ENCODE results near the gene GBP1.
"Not testable (repeated sequence)": the region's sequence is repeated elsewhere in the genome, so short reads cannot be mapped to it uniquely, and the experiment has no call there.

GBP1 gene, protein sequence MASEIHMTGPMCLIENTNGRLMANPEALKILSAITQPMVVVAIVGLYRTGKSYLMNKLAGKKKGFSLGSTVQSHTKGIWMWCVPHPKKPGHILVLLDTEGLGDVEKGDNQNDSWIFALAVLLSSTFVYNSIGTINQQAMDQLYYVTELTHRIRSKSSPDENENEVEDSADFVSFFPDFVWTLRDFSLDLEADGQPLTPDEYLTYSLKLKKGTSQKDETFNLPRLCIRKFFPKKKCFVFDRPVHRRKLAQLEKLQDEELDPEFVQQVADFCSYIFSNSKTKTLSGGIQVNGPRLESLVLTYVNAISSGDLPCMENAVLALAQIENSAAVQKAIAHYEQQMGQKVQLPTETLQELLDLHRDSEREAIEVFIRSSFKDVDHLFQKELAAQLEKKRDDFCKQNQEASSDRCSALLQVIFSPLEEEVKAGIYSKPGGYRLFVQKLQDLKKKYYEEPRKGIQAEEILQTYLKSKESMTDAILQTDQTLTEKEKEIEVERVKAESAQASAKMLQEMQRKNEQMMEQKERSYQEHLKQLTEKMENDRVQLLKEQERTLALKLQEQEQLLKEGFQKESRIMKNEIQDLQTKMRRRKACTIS

DNA sequence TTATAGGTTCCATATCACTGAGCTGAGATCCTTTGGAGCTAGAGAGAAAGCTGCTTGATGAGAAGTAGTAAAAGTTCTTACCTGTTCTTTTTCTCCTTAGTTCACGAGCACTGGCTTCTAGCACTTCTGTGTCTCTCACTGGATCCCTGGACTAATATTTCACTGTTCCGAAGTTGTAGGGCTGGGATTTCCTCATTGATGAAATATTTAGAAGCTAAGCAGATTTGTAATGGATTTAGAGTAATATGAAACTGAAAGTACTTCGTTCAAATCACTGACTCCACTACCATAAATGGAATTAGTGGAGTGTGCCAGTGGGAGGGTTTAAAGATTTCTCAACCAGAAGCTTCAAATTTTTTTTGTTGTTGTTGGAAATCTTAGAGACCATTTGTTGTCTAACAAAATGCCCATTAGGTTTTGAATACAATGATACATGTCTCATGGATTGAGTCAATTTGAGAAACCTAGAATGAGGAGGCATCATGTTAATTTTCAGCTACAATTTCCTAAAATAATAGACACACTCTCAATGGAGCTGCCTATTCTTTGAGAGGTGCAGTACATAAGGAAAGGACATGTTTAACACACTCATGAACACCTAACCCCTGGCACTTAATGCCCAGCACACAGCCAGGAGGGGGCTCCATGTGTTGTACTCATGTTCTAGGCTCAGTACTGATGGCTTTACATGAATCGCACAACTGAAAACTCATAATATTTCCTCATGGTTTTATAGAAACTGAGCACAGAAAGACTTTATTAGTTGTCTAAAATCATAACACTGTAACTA lies at the start of gene GBP1:
Gene GBP1 (minus strand): TSS at position 130 of the 790 bp plus-strand sequence. CDS start 1,974 bp downstream, outside the sequence.
- DNase-seq (ENCODE audit: low spot score): no peak

DNA sequence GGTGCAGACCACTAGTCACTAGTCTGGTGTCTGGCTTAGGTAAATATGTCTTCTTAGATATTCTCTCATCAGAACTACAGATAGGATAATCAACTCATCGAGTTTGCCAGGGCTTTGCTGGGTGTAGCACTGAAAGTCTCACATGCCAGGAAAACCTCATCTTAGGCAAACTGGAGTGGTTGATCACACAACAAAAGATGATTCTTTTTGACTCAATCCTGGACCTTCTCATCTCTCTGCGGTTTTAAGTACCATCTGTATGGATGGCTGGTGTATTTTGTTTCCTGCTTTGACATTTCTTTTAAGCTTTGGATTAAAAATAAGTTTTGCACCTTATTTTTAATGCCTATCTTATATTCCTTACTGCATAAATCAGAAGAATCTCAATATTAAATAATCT lies 49.7 kb upstream of the GBP1 start:
- no peak for DNase-seq (ENCODE audit: low spot score)

DNA sequence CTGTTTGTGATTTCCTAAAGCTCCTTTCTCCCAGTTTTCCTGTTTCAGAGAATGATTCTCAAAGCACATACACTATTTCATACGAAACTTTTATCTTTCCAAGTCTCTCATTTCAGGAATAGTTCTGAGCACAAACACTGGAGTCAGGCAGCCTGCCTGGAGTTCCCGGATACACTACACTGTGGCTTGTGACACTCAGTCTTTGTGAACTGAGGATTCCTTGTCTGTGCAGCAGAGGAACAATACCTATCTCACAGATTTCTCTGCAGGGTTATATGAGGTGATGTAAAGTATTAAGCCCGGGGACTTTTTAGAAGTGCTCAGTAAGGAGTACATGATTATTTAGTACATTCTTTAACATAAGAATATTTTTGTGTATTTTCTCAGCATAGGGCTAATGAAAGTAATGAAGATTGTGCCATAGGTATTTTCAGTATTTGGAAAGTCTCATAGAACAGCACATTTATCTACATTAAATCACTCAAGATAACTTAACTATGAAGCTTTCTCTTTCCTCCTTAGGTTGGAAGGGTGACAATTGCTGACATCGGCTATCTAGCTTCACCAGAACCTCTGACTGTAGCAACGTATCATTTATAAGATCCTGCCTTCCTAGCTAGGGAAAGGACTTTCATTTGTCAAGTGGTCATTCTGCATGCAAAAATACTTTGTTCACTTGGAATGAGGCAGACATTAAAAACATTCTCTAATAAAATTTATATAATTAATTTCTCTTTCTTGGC lies 48.0 kb upstream of the GBP1 start:
- no peak for DNase-seq (ENCODE audit: low spot score)

DNA sequence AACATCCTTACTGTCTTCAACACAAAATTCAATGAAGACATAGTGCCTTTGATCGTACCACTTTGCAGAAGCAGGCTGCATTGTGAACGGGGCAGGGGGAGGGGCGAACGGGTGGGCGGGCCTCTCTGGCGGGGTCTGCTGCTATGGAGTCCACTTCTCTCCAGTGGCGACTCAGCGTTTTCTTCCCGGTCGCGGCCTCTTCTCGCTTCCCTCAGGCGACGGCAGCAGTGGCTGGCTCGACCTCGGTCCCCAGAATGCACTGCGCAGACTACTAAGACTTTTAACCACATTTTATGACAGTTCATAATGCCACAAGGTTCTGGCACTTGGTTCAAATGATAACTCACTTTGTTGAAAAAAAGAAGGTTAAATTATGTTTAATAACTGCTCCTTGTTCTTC lies 39.7 kb upstream of the GBP1 start:
- no peak for DNase-seq (ENCODE audit: low spot score)

DNA sequence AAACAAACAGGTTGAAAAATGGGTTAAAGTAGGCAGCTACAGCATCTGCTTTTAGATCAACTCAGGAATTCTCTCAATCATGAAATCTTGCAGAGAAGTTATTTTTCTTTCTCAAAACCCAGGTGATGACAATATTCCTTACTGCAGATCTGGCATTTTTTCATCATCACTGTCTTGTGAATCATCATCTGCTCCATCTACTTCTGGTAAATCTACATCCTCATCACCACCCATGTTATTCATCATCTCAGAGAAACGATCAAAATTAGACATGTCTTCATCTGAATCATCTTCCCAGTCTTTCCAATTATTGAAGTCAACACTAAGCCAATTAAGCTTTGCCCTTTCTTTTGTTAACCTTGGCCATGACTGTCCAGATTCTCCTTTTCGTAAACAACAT lies 39.1 kb upstream of the GBP1 start:
- no peak for DNase-seq (ENCODE audit: low spot score)

DNA sequence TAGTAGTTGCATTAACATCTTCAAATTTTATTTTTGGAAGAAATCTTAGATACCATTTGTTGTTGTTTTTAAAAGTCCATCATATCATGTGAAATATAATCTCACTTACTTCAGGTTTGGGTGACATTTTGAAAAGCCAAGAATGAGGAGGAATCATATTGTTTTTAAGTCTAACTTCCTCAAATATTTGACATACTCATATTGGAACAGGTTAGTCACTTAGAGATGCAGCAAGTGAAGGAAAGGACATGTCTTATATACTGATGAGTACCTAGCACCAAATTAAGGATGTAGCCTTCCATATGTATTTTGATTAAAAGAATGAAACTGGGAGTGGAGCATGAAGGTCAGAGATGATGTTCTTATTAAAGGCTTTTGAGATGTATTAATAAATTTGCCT lies 37.0 kb upstream of the GBP1 start:
- no peak for DNase-seq (ENCODE audit: low spot score)

DNA sequence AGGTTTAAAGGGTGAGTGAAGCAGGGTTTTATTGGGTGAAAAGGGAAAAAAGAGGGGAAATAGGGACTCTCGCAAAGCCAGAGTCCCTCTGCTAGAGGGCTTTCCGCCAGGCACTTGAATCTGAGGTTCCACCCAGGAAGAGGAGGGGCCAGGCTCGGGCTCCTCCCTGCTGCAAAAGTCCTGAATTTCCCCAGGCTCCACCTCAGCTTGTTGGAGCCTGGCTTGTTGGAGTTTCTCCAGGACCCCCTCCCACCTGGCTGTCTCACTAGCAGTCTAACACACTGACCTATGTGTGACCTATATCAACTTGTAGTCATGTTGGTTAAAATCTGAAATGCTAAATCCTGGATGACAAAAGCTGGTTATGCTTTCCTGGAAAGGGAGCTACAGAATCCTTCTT lies 35.4 kb upstream of the GBP1 start:
- no peak for DNase-seq (ENCODE audit: low spot score)

DNA sequence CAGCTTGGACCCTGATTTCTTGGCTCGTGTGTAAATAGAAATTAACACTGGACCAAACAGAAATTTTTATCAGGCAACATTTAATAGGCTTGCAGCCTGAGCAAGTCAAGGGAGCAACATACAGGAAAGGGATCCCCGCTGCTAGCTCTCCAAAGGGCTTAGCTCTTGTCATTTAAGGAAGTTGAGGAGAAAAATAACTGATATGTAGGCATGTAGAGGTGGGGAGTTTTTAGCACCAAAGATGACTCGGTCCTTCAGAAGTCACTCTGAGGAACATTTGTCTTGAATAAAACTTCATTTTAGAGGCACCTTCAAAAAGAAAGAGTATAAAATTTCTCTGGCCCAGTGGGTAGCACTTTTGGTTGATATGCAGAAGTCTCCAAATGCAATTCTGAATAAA lies 33.8 kb upstream of the GBP1 start:
- DNase-seq (ENCODE audit: low spot score): no peak

DNA sequence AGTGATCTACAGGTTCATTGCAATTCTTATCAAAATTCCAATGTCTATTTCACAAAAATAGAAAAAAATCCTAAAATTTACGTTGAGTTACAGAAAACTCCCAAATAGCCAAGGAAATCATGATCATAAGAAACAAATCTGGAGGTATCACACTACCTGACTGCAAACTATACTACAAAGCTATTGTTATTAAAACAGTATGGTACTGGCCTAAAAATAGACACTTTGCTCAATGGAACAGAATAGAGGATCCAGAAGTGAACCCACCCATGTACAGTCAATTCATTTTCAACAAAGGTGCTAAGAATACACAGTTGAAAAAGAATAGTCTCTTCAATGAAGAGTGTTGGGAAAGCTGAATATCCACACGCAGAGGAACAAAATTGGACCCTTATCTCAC lies 30.7 kb upstream of the GBP1 start:
- DNase-seq (ENCODE audit: low spot score): no peak

DNA sequence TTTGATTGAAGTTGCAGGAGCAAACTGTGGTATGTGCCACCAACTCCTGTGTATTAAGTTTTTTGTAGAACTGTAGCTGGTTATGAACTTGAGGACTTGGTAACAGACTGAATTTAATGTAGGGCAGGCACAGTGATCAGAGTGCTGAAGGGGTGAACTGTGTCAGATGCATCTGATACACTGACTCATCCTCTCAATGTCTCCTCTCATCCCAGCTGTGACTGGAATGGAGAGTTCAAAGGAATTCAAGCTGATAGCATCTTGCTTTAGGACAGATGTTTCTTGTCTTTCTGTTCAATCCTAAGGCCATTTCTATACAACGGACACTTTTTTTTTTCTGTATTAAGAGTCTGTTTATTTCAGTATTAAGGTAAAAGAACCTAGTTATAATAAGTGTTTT lies 25.0 kb upstream of the GBP1 start:
- DNase-seq (ENCODE audit: low spot score): no peak

DNA sequence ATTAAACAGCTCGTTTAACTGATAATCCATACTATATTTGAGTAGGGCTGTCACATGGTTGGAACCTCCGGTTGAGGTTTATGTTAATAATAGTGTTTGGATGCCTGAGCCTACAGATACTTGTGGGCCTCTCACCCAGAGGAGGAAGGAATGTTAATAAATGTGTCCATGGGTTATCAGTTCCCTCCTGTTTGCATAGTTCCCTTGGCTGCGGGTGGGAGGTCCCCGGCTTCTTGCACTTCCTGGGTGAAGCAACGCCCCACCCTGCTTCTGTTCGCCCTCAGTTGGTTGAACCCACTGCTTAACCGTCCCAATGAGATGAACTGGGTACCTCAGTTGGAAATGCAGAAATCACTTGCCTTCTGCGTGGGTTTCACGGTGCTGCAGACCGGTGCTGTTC lies 23.6 kb upstream of the GBP1 start:
- no peak for DNase-seq (ENCODE audit: low spot score)

DNA sequence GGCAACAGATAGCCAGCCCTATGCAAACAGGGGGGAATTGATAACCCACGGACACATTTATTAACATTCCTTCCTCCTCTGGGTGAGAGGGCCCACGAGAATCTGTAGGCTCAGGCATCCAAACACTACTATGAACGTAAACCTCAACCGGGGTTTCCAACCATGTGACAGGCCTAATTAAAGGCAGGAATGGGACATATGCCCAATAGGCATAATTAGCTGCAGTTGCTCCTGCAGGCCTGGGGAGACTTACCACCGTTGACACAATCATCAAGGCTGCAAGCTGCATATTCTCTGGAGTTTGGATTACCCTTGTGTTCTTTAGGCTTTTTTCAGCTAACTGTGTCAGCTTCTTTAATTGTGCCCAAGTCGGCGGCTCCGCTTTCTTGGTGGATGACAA lies 22.2 kb upstream of the GBP1 start:
- DNase-seq (ENCODE audit: low spot score): no peak

DNA sequence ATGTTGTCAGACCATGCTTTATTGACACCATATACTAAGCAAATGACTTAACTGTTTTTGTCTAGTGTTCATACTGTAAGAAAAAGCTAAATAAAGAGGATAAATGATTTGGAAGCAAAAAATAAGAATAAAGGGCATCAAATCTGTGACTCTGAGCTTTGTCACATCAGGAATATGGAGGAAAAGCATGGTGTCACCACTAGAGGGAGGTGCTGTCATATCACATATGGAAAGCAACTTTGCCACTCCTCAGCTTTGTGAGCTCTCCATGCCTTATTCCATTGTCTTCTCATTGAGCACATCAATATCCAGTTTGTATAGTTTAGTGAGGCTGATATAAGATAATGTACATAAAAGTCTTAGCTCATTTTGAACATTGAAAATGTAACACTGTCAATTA lies 20.8 kb upstream of the GBP1 start:
- no peak for DNase-seq (ENCODE audit: low spot score)

DNA sequence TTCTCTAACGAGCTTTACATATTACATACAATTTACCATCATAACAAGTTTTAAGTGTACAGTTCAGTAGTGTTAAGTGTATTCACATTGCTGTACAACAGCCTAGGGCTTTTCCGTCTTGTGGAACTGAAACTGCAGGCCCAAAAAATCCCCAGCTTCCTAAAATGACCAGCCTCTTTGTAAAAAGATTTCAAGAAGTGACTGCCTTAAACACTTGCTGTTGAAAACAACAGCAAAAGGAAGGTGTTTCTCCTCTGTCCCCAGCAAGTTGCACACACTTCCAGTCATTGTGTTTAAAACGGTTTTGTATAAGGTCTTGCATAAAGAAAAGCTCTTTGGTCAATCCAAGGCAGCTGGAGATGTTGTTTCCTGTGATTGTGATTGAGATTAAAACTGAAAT lies 16.0 kb upstream of the GBP1 start:
- no peak for DNase-seq (ENCODE audit: low spot score)

DNA sequence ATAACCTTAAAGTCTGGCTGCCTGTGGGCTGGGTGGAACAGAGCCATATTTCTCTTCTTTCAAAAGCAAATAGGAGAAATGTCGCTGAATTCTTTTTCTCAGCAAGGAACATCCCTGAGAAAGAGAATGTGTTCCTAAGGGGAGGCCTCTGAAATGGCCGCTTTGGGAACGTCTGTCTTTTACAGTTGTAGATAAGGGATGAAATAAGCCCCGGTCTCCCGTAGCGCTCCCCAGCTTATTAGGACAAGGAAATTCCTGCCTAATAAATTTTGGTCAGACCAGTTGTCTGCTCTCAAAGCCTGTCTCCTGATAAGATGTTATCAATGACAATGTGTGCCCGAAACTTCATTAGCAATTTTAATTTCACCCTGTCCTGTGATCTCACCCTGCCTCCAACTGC lies 15.1 kb upstream of the GBP1 start:
- DNase-seq (ENCODE audit: low spot score): not testable (repeated sequence)

DNA sequence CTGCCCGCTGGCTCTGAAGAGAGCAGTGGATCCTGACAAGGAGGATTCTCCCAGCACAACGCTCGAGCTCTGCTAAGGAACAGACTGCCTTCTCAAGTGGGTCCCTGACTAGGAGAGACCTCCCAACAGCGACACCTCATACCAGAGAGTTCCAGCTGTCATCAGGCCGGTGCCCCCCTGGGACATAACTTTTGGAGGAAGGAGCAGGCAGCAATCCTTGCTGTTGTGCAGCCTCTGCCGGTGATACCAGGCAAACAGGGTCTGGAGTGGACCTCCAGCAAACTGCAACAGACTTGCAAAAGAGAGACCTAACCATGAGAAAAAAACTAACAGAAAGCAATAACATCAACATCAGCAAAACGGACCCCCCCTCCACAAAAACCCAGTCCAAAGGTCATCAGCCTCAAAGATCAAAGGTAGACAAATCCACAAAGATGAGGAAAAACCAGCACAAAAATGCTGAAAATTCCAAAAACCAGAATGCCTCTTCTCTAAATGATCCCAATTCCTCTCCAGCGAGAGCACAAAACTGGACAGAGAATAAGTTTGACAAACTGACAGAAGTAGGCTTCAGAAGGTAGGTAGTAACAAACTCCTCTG lies 7.6 kb upstream of the GBP1 start:
- not testable (repeated sequence) for DNase-seq (ENCODE audit: low spot score)

DNA sequence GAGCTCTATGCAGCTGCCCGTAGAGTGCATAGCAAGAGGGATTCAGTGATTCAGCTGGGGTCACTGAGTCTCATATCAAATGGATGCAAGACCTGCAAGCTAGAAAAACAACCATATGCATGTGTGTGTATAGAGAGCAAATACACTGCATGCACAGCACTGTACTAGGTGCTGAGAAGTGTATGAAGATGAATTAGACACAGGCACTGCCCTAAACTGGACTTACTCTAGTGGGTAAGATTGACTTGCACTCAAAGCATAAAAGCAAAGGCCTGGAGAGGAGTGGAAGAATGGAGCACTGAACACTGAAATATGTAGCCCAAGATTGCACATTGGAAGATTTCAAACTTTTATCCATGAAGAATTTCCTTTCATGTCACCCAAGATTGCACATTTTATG lies 5.5 kb upstream of the GBP1 start:
- no peak for DNase-seq (ENCODE audit: low spot score)

DNA sequence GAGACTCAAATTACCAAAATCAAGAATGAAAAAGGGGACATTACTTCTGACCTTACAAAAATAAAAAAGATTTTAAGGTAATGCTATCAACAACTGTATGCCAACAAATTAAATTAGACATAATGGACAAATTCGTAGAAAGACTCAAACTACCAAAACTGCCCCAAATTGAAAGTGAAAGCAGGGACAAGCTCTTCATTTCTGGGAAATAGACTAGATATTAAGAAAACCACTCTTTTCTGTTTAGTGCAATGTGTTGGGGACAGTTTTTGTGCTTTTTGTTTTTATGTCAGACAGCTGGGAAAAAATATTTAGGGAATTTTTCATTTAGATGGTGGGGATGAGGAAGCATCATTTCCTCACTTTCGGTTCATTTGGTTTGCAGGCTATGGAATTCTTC lies 4.9 kb upstream of the GBP1 start:
- DNase-seq (ENCODE audit: low spot score): no peak

DNA sequence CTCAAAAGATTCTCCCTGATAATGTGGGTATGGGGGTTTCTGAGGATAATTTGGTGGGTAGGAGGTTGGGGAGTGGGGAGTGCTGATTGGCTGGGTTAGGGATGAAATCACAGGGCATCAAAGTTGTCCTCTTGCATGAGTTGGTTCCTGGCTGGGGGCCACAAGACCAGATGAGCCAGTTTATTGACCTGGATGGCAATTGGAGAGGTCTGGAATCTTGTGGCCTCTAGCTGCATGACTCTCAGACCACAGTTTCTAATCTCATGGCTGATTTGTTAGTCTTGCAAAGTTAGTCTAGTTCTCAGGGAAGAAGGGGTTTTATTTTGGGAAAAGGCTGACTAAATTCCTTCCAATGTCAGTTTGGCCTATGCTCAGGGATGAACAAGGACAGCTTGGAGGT lies 3.3 kb upstream of the GBP1 start:
- DNase-seq (ENCODE audit: low spot score): no peak

DNA sequence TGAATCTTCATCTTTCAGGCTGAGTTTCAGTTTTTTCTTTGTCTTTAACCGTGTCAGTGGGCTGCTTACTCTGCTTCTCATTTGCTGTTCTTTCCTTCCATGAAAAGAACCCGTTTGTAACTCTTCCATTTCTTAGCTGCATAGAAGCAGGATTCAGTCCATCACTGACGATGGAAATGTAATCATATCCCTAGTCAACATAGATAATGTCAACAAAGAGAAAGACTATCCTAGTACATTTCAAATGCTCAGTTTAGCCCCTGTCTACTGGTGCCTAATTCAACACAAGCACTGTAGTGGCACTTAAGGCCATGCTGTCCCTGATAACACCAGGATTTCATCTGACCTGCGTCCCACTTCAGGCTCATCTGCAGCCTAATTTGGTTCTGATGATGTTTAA lies 376 bp downstream of the GBP1 start:
- DNase-seq (ENCODE audit: low spot score): no peak

DNA sequence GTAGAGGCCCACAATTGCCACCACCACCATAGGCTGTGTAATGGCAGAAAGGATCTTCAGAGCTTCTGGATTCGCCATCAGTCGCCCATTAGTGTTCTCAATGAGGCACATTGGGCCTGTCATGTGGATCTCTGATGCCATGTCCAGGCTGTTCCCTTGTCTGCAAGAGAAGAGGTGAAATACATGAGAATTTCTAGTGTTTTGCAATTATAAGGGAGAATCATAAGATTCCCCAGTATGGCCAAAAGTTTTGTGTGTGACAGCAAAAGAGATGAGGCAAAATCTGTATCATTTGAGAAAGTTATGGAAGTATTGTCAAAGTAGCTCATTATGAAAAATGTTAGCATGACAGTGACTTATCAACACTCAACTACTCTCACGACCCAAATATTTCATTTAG lies 1.9 kb downstream of the GBP1 start:
- DNase-seq (ENCODE audit: low spot score): no peak

DNA sequence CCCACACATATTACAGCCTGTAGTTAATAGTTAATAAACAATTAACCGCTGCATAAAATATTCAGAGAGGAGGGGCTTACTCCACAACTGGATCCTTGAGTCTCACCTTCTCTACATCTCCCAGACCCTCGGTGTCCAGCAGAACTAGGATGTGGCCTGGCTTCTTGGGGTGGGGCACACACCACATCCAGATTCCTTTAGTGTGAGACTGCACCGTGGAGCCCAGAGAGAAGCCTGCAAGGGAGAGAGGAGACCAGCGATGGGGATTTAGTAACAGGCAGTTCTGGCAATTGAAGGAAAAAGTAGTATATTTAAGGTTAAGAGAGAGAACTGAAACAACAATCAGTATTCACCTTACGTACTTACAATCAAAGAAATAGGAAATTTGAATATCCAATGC lies 4.9 kb downstream of the GBP1 start:
- DNase-seq (ENCODE audit: low spot score): no peak

Data from putamen (tissue), 1 donor.